ENCODE results near the gene MIGA1. TPM values are rescaled to one million over a fixed set of nuclear protein-coding genes. Genes with fewer than 3 reads are reported as not detected.

MIGA1 gene
- total and polyA plus RNA-seq, 2 of the 13 experiments (the other 11 are each of a cell fraction or from before 2014, with no cell fraction given), result 3.8 to 6.6 TPM

DNA sequence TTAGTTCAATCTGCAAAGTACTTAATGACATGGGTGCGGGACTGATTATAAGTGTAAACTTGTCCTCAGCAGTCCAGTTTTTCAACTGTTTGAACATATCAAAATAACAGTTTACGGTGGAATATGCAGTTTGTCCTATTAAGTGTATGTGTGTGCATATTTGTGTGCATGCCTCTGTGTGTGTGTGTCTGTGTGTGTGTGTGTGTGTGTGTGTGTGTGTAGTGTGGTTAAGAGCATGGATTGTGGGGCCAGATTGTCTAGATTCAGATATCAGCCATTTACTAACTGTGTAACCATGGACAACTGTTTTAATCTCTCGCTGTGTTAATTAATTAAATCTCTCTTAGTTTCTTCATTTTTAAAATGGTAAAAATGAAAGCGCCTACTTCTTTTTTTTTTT is 148.0 kb downstream of the MIGA1 start:
- H3K4me2 ChIP-seq (ENCODE audit: low read depth, low read length), result no peak overlapping the region
- in situ Hi-C loops (cut with HindIII; ENCODE audit: extremely low pct_ligation_motif_present, low pct_unique_long_range_greater_than_20kb) (no loop called here), intact Hi-C loops (cut with micrococcal nuclease; ENCODE audit: unreplicated experiment) (no loop called here)
- H3K36me3 ChIP-seq (replicated peaks in 1 of 2; ENCODE audit: control insufficient read depth in 1 of 2, insufficient read depth in 2 of 2, low read length in 2 of 2), result no peaks in the 10 kb centered on the region
- no peak for ATAC-seq
- no peaks in the 10 kb centered on the region for H3K27me3 ChIP-seq (ENCODE audit: control insufficient read depth in 1 of 2, insufficient read depth in 2 of 2, low read length in 2 of 2)
- no peaks in the 10 kb centered on the region for H4K20me1 ChIP-seq (ENCODE audit: insufficient read depth, low read length)
- no peaks in the 10 kb centered on the region for H3K9me3 ChIP-seq (ENCODE audit: low read length)
- no peak overlapping the region for H3K4me3 ChIP-seq (replicated peaks in 1 of 3; ENCODE audit: insufficient read depth in 1 of 3, low read depth in 2 of 3, low read length in 3 of 3)
- BruUV-seq (replicated peaks), result no TSS peak
- no peak overlapping the region for H3K27ac ChIP-seq (ENCODE audit: extremely low read length, insufficient read depth, low read length)
- H3K9ac ChIP-seq (ENCODE audit: insufficient read depth, low read depth, low read length), result no peak overlapping the region
- DNase-seq (ENCODE audit: low spot score), result no peak
- POLR2A ChIA-PET, result no interaction called here
- WGBS (ENCODE audit: low lambda C conversion rate), result 97% methylated on average over 4 of the region's 4 CpGs
- no peak for FAIRE-seq
- TF ChIP-seq, protein P1, sequence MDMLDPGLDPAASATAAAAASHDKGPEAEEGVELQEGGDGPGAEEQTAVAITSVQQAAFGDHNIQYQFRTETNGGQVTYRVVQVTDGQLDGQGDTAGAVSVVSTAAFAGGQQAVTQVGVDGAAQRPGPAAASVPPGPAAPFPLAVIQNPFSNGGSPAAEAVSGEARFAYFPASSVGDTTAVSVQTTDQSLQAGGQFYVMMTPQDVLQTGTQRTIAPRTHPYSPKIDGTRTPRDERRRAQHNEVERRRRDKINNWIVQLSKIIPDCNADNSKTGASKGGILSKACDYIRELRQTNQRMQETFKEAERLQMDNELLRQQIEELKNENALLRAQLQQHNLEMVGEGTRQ (IDR thresholded peaks at IDR 0.05; ENCODE audit: low read depth, low read length), result no peak
- TF ChIP-seq, protein P1 (CRISPR knock-in tag; IDR thresholded peaks at IDR 0.05; ENCODE audit: borderline replicate concordance), result no peak
- TF ChIP-seq, protein P2, sequence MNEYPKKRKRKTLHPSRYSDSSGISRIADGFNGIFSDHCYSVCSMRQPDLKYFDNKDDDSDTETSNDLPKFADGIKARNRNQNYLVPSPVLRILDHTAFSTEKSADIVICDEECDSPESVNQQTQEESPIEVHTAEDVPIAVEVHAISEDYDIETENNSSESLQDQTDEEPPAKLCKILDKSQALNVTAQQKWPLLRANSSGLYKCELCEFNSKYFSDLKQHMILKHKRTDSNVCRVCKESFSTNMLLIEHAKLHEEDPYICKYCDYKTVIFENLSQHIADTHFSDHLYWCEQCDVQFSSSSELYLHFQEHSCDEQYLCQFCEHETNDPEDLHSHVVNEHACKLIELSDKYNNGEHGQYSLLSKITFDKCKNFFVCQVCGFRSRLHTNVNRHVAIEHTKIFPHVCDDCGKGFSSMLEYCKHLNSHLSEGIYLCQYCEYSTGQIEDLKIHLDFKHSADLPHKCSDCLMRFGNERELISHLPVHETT (CRISPR knock-in tag; conservative IDR thresholded peaks at IDR 0.05), result no peak
- no peak for TF ChIP-seq ZKSCAN8 (CRISPR knock-in tag; IDR thresholded peaks at IDR 0.05; ENCODE audit: borderline replicate concordance)
- no peak for TF ChIP-seq ZNF609 (CRISPR knock-in tag; IDR thresholded peaks at IDR 0.05; ENCODE audit: borderline replicate concordance)
- CTCF ChIA-PET (ENCODE audit: low intra/inter-chr PET ratio, low total read pairs), result no interaction called here
- H3K4me1 ChIP-seq (ENCODE audit: insufficient read depth, low read length), result no peaks in the 10 kb centered on the region
- H3K79me2 ChIP-seq (ENCODE audit: insufficient read depth, low read length), result no peaks in the 10 kb centered on the region
- H2AFZ ChIP-seq (ENCODE audit: low read length), result no peak overlapping the region

Other genes with a start within 250 kb of the MIGA1 start
- 50.2 and 58.5 TPM in 2 replicates for gene ZZZ3, start 97.0 kb upstream of the MIGA1 start, total RNA-seq (2016; rRNA removed; fragmentation: Illumina TruSeq; extraction: Trizol)
- gene ZZZ3, start 97.0 kb upstream of the MIGA1 start, polyA plus RNA-seq (2011; rRNA removed), result 14.7 and 18.1 TPM in 2 replicates
- 48.2 and 49.1 TPM in 2 replicates for gene USP33, start 19.8 kb upstream of the MIGA1 start, total RNA-seq (2016; rRNA removed; fragmentation: Illumina TruSeq; extraction: Trizol)
- gene USP33, start 19.8 kb upstream of the MIGA1 start, polyA plus RNA-seq (2011; rRNA removed), result 25.3 and 32.0 TPM in 2 replicates
- 0.97 and 1.1 TPM in 2 replicates for gene NEXN, start 109.0 kb downstream of the MIGA1 start, total RNA-seq (2016; rRNA removed; fragmentation: Illumina TruSeq; extraction: Trizol)
- gene NEXN, start 109.0 kb downstream of the MIGA1 start, polyA plus RNA-seq (2011; rRNA removed), result 0.07 and 0.14 TPM in 2 replicates
- 166 and 192 TPM in 2 replicates for gene FUBP1, start 199.4 kb downstream of the MIGA1 start, total RNA-seq (2016; rRNA removed; fragmentation: Illumina TruSeq; extraction: Trizol)
- gene FUBP1, start 199.4 kb downstream of the MIGA1 start, polyA plus RNA-seq (2011; rRNA removed), result 97.5 and 98.1 TPM in 2 replicates
- 18.6 and 25.7 TPM in 2 replicates for gene DNAJB4, start 225.3 kb downstream of the MIGA1 start, total RNA-seq (2016; rRNA removed; fragmentation: Illumina TruSeq; extraction: Trizol)
- gene DNAJB4, start 225.3 kb downstream of the MIGA1 start, polyA plus RNA-seq (2011; rRNA removed), result 3.0 and 4.4 TPM in 2 replicates

Measured in HepG2 (cell line).